EH (cell line): Measurements from ENCODE around the gene C16orf95.

ENCODE experiments used
- DNase-seq: peaks from one replicate; pipeline ENCODE4 v3.0.0-alpha.2; 2015; ENCODE audit warnings: low read depth

Gene C16orf95

DNA sequence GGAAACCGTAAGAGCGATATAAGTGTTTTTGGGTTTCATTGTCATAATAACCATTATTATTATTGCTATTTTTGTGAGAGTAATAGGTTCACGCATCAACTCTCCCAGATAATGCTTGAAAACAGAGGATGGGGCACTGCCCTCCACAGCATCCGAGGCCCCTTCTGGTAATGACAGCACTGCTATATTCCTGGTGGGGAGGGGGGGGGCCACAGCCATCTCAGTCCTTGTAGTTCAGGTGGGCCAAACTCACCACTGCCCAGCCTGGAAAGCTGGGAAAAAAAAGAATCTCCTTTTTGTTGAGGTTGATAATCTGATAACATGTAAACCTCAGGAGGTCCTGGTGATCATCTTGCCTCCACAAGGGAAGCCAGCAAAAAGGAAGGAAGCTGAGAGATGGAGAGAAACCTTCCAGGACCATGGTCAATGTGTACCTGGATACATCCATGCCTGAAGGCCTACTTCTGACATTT lies 706 bp downstream of the C16orf95 start:
- DNase-seq: no peak

DNA sequence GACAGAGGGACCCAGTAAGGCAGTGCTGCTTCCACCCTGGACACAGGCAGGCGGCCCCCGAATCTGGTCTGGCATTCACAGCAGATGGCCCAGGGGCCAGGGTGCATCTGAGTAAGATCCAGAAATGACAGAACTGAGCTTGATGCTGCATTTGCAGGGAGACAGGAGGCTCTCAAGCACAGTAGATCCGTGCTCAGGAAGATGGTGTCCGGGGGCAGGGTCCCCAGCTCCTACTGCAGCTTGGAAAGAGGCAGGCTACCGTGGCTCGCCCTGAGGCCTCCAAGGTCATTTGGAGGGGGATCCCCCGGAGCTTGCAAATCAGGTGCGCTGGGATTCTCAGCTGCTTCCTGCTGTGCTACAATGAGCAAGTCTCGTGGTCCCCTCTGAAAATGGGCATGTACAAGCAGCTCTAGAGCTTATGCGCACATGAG lies 2.2 kb downstream of the C16orf95 start:
- DNase-seq: no peak

DNA sequence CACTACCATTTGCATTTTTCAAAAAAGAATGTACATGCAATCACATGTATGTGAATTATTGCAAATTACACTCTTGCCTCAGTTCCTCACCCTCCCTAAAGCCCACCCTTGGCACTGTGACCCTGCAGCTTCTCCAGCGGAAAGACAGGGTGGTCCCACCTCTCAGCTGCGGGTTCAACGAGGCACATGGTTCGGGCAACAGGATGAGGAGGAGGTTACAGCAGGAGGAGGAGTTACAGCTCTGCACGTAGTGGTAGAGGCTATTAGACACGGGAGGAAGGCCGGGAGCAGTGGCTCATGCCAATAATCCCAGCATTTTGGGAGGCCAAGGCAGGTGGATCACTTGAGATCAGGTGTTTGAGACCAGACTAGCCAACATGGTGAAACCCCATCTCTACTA lies 5.2 kb downstream of the C16orf95 start:
- DNase-seq: no peak

- DNase-seq: no peak
Measured at GRCh38 chr16:87311387-87311786, 5.8 kb downstream of the C16orf95 start.

- no peak for DNase-seq
Measured at GRCh38 chr16:87310610-87311009, 6.6 kb downstream of the C16orf95 start.

DNA sequence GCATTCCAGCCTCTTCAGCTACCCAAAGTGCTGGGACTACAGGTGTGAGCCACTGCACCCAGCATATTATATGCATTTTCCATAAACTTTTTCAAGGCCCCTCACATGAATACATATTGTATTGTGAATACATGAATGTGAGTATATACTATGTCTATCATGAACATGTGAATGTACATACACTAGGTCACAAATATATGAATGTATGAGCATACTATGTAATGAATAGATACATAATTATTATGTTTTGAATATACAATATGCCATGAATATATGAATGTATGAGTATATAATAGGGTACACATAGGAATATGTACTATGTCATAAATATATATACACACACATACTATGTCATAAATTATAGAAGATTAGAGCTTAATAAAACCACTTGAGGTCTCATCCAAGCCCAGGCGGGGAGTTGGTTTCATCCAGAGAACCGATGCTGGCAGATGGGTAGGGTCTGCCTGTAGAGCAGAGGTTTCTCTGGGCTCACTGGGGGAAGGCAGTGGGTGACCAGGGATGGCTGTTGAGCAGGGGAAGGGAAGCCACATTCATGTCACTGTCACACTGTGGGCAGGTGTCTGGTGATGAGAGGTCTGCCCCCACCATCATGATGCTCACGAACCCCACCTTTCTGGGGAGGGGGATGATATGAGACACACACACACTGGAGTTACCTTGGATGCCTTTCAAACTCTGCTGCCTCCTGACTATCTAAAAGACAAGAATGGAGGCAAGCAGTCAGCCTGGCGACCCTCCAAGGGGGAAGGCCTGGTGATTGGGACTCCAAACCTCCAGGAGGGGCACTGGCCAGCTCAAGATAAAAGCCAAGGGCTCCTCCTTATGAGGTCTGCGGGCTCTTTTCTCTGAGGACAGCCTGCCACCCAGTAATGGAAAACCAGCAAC lies 7.3 kb downstream of the C16orf95 start:
- no peak for DNase-seq

DNA sequence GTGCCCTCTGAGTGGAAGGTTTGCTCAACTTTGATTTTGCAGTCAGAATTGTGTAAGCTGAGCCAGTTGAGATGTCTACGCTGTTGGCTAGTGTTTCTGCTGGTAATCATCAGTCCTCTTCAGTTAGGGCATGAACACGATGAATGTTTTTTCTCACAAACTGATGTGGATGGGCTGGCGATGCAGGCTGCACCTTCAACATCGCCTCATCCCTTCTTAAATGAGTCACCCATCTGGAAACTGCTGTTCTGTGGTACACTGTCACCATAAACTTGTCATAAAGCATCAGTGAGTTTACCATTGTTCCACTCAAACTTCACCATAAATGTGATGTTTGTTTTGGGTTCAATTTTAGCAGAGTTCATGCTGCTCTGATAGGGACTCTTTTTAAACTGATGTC lies 8.4 kb downstream of the C16orf95 start:
- no peak for DNase-seq

DNA sequence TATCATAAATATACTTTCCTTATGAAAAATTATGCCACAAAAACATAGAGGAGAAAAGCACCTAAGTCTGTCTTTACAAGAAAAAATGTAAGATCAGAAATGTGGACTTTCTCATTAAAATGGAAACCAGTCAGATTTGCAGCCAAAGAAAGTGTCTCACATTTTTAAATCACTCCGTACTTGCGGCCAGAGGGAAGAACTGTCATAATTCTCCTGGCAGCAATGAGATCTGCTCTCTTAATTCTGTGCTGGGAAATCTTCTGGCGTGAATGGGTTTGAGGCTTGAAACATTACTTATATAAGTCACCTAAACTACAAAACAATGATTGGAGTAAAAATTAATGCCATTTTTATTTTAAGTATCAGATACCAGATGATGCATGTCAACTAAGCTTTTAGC lies 10.7 kb downstream of the C16orf95 start:
- peak; percentile 38 for DNase-seq

DNA sequence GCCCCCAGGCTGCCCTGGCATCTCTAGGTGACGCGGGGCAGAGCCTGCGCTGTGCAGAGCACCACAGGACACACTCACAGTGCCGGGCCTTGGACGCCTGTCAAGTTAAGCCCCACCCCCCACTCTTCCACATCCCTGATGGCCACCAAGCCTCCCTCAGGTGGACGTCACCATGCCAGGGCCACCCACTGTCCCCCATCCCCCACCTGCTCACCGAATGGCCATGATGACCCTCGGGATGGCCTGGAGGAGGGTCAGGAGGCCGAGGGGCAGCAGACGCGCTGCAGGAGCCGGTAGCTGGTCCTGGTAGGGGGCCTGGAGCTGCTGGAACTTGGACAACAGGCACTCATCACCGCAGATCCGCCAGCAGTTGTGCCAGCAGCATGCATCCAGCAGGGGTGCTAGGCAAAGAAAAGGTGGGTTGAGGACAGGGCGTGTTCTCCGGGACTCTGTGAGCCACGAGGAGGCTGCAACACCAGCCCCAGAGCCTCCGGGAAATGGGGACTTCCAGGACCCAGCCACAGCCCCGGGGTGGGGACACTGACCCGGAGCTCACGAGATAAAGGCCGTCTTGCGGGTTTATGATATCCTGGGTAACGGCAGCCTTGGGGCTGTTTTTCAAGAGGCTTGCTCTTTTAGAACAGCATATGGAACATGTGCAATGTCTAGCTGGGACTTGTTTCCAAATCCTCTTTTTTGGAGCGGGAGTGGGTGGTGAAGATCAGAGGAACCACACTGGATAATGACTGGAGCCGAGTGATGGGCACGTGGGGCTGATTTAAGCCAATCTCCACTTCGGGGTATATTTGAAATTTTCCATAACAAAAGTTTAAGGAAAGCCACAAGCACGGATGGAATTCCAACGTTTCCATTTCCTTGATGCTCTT lies 11.4 kb downstream of the C16orf95 start:
- peak; percentile 89 for DNase-seq

GRCh38 chr16:87304951-87305350 lies 12.2 kb downstream of the C16orf95 start:
- DNase-seq: no peak

DNA sequence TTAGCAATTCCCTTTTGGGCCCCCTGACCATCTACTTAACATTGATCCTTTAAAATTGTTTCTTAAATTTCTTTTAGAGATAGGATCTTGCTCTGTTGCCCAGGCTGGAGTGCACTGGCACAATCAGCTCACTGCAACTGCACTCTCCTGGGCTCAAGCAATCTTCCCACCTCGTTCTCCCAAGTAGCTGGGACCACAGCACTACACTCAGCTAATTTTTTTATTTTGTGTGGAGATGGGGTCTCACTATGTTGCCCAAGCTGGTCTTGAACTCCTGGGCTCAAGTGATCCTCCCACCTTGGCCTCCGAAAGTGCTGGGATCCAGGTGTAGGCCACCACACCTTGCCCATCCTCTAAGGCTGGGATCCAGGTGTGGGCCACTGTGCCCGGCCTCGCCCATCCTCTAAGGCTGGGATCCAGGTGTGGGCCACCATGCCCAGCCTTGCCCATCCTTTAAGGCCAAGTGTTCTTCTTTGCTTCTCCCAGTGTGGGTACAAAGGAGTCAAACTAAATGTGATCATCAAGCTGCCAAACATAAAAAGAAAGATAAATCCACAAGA lies 13.2 kb downstream of the C16orf95 start:
- no peak for DNase-seq

- peak; percentile 25 for DNase-seq
Measured at GRCh38 chr16:87303431-87303930, 13.7 kb downstream of the C16orf95 start.

- DNase-seq: no peak
Measured at GRCh38 chr16:87298857-87299465, 18.2 kb downstream of the C16orf95 start.

GRCh38 chr16:87297918-87298631 lies 19.1 kb downstream of the C16orf95 start:
- DNase-seq: peak; percentile 32

- DNase-seq: no peak
Measured at GRCh38 chr16:87297407-87297806, 19.8 kb downstream of the C16orf95 start.

DNA sequence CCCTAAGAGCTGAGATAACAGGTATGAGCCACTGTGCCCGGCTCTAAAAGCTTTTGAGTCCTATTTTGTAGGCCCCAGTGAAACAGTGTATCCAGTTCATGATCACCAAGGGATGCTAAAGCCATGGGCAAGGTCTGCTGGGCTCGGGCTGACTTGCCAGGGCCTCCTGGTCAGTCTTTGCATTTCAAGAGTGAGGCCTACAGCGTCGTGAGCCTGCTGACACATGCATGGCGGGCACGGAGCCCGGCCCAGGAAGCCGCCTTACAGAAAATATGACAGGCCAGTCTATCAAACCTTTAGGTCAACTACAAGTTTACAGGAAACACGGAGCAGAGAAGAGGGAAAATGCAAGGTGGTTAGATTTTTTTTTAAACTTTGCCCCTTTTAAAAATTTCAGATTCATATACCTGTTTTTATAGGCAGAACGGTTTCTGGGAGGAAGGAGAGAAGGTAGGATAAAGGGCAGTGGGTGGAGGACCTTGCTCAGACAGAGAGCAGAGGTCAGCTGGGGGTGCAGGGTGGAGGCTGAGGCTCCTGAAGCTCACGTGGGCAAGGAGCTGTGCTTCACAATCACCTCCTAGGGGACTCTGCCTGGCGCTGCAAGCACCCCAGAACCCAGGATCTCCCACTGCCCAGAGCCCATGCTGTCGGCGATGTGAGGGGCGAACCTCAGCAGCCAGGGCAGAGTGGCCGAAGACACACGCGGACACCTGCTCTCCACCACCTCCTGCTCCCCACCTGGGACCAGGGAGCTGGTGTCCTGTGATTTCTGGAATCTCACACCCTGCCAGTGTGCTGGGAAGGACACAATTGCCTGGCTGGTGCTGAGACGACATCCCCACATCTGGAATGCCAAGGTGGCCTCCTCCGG lies 21.3 kb downstream of the C16orf95 start:
- DNase-seq: no peak

GRCh38 chr16:87295259-87295658 lies 21.9 kb downstream of the C16orf95 start:
- no peak for DNase-seq

GRCh38 chr16:87293990-87294389 lies 23.2 kb downstream of the C16orf95 start:
- DNase-seq: no peak

DNA sequence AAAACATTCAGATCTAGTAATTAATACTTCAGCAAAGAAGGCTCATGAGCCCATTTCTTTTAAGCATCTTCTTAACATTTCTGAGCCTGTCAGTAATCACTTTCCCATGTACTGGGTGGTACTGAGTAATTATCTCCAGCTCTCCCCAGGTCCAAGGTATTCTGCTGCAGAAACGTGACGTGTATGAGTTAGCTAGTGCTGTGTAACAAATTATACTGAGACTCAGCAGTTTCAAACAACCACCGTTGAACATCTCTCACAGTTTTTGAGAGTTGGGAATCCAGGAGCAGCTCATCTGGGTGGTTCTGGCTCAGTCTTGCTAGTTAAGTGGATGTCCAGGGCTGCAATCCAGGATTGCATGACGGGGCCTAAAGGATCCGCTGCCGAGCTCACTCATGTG lies 25.2 kb downstream of the C16orf95 start:
- DNase-seq: no peak

GRCh38 chr16:87288753-87289362 lies 28.3 kb downstream of the C16orf95 start:
- peak; percentile 77 for DNase-seq
